GM21529 (cell line): ENCODE results near the gene AGPAT4.
"Not testable (repeated sequence)": the region's sequence is repeated elsewhere in the genome, so short reads cannot be mapped to it uniquely, and the experiment has no call there.

Experiments used
- ATAC-seq: cut with Tn5 transposase; IDR thresholded peaks from one replicate; pipeline ENCODE4 v1.9.1; 2021; ENCODE audit not compliant: unreplicated experiment

The AGPAT4 gene

DNA sequence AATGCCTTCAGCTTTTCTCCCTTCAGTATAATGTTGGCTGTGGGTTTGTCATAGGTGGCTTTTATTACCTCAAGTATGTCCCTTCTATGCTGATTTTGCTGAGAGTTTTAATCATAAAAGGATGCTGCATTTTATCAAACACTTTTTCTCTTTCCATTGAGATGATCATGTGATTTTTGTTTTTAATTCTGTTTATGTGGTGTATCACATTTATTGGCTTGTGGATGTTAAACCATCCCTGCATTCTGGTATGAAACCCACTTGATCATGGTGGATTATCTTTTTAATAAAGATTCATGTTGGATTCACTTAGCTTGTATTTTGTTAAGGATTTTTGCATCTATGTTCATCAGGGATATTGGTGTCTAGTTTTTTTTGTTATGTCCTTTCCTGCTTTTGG lies 150.5 kb downstream of the AGPAT4 start:
- ATAC-seq = not testable (repeated sequence)

DNA sequence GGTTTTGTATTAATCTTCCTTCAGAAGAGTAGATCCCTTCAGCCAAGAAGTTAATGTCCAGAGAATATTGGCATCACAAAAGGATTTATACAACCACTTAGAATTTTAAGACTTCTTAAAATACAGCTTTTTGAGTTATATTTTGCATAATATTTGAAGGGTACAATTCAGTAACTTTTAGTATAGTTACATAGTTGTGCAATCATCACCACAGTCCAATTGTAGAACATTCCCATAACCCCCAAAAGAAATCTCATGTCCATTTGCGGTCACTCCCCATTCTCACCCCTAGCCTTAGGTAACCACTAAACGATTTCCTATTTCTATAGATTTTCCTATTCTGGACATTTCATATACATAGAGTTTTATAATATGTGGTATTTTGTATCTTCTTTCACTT lies 155.9 kb downstream of the AGPAT4 start:
- ATAC-seq = no peak

DNA sequence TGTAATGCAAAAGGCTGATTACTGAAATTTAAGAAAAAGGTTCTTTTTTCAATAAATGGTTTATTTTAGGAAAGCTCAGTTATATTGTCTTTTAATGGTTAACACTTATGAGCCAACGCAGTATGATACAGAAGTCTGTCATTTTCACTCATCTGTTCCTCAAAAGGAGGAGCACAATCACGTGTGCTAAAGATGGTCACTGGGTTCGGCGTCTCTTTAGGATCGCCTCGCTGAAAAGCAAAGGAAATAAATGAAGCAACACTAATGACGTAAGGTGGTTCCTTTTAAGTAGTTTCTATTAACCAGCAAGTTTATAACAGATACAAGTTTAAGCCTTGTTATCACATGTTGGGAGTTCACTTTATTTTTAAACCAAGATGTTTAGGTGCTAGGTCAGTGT lies 156.6 kb downstream of the AGPAT4 start:
- ATAC-seq = no peak

DNA sequence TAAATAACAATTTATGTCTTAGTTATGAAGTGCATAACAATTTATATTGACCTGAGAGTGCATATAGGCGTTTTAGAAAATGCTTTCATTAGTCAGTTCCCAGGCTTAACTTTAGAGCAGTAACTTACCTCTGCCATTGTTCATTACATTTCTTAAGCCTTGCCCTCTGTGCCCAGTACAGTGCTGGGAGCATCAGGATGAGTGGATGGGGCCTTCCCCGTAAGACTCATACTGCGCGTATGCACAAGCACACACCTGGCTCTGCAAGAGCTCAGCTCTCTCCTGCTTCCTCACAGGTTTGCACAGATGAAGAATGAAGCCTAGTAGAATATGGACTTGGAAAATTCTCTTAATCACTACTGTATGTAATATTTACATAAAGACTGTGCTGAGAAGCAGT lies 157.3 kb downstream of the AGPAT4 start:
- ATAC-seq = no peak

DNA sequence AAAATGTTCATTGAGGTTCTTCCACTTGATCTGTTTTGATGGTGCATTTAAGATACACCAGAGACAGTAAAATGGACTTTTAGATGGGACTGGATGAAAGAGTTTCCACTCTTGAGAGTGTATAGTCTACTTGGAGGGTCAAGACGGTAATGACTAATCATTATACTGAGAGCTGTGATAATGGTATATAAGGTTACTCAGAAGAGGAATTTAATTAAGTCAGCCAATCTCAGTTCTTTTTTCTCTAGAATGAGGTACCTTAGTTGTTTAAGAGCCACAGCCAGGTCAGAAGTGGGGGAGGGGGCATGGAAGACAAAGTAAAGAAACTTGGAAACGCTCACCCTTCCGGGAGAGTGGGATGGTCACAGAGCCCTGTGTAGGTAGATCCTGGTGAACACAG lies 158.4 kb downstream of the AGPAT4 start:
- no peak for ATAC-seq

DNA sequence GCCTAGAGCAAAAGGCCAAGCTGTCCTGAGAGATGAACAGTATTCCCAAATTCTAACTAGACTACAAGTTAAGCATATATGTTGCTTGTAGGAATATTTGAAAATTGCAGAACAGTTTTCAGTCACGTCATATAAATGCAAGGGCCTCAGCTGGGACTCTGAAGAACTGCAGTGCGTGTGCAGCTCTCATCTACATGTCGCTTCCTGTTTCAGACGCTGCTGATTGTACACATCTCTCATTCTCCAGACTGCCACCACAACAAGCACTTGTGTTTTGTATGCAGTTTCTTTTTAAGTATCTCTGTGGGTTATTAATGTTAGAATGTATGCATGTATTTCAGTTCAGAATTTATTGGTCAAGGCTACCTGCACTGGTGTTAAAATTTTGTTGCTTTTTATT lies 162.6 kb downstream of the AGPAT4 start:
- no peak for ATAC-seq

DNA sequence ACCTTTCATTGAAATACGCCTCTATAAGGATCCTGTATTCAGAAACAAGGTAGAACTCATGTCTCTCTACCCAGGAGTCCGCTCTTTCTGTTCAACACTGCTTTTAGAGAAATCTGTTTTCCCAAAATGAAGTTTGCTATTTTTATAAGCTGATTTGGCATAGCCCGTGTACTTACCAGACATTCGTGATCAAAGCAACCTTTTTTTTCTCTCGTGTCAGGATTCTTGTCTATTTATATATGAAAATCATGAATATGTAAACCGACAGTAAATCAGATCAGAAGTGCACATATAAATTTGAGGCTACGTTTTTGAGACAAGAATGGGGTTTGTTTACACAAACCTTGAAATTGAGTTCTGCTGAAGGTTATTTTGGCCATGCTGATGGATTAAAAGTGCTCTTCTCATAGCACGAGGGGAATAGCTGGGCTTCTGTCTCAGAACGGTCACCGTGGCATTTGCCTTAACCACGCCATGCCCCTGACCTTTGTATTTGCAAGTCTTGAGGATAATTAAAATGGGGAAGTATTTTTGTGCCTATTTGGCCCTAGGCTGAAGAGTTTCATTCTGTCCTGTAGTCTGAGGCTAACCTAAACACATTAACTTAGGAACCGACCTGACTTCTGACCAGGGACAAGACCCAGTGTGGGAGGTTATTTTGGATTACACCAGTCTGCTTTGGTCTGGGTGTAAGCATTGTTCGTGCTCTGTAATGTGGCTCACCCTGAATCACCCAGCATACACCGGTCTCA lies 163.7 kb downstream of the AGPAT4 start:
- no peak for ATAC-seq

DNA sequence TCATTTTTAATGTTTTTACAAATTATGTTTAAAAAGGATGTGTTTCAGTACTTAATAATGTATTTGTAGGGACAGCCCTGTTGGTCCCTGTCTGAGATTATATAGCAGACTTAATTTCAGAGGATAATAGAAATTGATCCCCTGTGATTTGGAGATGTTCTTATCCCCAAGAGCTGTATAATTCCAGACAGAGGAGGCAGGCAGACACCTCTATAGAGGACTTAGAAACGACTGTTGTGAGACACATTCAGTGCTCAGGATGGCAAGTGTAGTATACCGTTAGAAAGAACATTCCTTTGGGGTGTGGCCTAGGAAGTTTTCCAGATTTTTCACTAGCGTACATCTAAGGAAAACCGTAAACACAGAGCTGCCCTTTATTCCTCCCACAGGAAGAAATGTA lies 164.5 kb downstream of the AGPAT4 start:
- no peak for ATAC-seq

DNA sequence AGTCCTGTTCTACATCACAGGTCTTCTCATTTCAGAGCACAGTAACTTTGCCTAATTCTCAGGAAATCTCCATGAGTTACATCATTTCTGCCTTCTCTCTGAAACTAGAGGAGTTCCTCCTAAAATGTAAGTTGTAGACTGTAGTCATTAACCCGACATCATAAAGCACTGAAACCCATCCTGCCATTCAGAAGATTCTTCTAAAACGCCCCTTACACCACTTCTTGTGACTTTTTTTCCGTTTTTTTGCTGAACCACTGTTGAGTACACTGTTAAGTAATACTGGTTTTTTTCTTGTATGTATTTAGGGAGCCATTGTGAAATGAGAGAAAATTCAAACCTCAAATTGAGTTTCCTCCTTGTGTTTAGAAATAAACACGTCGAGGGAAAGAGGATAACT lies 164.9 kb downstream of the AGPAT4 start:
- ATAC-seq = no peak

DNA sequence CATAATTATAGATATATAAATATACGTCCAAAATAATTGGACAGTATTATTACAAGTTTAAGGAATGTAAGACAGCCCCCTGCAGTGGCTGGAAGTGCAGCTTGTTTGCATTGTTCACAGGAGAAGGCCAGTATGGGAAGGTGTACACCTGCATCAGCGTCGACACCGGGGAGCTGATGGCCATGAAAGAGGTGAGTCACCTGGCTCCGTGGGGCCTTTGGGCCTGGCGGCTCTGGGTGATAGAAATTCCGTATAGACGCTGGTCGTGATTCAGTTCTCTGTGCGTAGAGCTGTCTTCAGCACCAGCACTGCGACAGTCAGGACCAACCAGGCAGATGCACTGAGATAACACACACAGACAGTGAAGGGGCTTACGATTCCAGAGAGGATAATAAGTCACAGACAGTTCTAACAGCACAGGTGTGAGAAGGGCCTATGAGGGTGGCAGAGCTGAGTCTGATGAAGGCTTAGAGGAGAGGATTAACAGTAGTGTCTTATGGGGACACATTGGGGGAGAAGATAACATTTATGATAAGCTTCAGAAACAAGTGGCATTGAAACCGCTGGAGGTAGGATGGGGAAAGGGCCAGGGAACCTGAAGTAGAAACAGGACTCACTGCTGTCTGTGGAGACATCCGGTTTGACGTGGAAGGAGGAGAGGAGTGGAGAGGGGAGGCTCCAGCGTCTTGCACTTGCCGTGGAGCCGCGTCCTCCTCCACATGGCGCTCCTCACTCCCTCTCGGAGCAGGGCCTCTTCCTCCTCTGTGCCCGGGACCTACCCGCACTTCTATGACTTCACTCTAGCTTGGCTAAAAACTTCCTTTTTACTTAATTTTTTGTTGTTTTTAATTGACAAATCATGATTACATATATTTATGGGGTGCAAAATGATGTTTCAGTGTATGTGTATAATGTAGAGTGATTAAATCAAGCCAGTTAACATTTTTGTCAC lies 165.8 kb downstream of the AGPAT4 start:
- ATAC-seq = no peak

DNA sequence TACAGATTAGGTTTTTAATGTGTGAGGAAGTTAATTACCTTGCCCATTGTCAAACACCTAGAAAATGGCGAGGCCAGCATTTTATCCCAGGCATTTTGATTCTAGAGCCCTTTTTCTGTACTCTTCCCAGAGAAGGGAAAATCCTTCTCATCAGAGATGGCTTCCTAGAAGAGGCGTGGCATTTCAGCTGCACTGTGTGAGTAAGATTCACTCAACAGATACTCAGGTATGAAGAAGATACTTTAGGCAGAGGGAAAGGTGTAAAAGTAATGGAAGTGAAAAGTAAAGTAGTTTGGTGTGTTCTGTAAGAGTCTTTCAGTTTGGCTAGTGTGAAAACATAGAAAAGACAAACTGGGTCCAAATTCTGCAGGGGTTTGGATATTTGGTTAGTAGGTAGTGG lies 168.5 kb downstream of the AGPAT4 start:
- no peak for ATAC-seq

DNA sequence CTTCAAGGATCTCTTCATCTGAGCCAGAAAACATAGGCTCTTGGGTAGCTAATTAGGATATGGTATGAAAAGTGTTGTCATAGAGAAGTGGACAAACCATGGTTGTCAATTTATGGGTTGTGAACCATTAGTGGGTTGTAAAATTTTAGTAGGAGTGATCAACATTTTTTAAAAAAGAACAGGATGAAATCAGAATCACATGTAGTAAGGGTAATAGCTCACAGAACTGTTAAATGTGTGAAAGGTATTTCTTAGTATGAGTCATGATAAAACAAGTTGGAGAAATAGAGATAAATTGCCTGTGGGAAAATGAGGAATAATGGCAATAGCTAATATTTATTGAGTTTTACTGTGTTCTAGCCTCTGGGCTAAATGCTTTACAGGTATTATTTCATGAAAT lies 168.9 kb downstream of the AGPAT4 start:
- no peak for ATAC-seq

DNA sequence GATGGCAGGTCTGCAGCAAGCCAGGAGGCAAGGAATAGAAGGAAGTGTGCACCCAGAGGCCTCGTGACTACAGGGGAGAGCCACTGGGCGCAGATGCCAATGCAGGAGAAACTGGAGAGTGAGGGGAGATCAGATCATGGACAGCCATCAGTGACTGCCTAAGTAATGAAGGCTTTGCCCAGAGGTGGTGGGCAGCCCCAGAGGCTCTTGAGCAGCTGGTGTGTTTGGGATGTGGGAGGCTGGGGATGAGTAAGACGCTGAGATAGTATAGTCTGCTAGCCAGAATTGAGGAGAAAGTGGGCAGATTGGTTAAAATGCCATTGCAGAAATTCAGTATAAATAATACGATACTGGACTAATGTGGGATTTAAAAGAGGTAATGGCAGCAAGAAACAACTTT lies 170.4 kb downstream of the AGPAT4 start:
- ATAC-seq = no peak

DNA sequence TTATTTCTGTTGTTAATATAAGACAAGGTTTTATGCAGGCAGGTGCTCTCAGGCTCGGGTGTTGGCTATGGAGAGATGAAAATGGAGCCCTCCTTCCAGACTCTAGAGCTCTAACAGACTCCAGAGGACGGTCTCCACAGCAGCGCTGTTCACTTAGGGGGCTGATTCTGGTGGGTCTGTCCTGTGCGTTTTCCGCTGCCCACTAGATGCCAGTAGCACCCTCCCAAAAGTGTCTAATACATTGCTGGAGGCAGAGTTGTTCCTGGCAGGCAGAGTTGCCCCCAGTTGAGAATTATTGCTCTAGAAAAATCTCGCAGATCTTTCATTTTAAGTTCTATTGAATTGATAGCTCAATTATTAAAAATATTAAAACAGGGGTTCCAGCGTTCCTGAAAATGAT lies 172.3 kb downstream of the AGPAT4 start:
- ATAC-seq = no peak

DNA sequence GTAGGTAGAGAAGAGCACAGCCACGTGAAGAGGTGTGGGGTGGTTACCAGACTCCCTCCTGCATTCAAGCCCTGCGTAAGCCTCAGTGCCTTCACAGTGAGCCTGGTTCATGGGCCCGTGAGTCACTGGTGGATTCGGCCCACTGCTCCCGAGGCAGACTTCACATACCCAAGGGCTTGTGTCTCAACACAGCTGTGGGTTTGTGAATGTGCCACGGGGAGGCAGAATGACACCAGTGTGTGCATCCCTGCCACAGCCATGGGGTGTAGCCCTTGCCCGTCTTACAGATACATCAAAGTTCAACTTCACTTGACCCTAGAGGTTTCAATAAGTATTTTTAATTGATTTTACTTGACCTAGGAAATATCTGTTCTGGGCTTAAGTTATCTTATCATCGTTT lies 173.8 kb downstream of the AGPAT4 start:
- ATAC-seq = no peak

DNA sequence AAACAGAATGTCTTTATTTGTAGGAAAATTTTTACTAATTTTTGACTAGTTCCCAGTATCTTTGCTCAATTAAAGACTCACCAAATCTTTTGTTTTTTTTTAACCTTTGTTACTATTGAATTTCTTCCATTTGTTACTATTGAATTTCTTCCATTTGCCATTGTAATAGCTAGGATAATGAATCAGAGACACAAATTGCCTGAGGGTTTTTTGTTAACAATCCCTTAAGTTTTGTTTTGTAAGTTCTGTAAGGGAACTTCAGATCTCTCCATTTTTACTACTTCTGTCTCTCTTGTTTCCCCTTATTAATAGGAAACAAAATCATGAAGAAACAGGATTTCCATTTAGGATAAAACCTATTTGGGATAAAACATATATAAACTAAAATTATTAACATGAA lies 177.9 kb downstream of the AGPAT4 start:
- ATAC-seq = no peak

DNA sequence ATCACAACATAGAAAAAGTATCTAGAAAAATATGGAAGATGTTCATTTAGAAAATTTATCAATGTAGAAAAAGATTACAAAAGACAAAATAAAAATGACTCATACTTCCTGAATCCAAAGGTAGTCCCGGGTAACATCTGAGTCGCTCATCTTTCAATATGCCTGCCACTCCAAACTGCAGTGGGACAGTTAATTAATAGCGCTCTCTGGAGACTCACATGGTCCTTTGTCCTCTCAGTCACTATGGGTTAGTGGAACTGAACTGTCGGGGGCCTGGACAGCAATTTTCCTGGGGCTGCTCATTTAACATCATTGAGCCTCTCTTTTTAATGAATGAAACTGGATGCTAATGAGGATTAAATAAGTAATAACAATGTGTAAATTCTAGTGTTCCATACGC lies 178.9 kb downstream of the AGPAT4 start:
- no peak for ATAC-seq

DNA sequence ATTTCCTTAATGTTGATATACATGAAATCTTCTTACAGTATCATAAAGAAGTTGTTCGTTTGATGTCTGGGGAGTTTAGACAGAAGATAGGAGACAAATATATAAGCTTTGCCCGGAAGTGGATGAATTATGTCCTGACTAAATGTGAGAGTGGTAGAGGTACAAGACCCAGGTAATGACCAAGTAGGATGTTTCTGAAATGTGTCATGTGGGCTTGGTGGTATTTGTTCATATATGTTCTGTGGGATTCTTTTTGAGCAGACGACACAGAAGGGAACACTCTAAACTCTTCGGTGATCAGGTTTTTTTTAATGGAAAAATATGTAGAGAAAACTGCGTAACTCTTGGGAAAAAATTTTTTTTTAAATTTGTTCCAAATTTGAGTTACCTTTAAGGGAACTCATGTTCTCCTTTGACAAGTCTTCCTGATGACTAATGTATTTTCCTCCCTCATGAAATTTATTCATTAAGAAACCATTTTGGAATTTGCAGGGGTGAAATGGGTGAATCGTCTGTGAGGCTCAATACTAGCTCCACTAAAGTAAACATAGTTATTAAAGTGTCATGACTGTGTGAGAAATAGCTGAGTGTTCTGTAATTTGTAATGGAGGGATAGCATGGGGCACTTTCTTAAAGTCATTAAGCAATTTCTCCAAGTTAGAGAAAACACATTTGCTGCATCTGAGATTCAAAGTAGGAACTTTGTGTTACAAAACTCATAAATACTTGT lies 181.7 kb downstream of the AGPAT4 start:
- ATAC-seq = no peak

DNA sequence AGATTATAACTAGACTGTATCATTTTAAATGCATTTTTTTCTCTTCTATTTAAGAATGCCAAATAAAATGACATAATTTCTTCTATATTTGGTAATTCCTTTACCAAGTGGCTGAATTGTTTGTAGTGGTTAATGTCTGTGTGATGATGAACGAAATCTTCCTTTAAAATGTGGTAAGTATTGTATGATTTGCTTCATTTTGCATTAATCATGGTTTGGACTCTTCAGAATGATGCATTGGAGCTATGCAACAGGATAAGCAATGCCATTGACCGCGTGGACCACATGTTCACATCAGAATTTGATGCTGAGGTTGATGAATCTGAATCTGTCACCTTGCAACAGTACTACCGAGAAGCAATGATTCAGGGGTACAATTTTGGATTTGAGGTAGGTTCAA lies 182.7 kb downstream of the AGPAT4 start:
- no peak for ATAC-seq

DNA sequence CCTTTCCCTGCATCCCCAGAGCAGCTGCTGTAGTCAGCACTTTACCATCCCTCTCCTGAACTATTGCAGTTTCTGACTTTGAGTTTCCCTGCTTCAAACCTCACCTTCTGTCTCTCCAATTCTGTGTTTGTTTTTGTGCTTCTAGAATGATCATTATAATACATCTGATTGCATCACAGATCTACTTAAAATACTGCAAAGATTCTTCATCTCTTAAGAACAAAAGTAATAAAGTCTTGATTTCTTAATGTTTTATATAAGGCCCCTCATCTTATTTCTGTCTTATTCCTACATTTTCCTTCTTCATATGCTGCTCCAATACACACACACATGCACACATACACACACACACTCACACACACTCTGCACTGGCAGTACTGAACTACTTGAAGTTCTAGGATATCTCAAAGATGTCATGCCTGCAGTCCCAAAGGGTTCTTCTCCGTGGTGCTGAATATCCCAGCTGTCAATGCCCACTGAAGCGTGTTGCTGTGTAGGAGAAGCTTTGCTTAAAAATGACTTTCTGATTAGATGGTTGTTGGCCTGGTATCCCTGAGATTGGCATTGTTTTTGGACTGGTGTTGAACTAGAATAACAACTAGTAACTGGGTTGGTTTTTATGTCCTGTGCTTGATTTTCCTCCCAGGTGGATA lies 185.1 kb downstream of the AGPAT4 start:
- no peak for ATAC-seq

DNA sequence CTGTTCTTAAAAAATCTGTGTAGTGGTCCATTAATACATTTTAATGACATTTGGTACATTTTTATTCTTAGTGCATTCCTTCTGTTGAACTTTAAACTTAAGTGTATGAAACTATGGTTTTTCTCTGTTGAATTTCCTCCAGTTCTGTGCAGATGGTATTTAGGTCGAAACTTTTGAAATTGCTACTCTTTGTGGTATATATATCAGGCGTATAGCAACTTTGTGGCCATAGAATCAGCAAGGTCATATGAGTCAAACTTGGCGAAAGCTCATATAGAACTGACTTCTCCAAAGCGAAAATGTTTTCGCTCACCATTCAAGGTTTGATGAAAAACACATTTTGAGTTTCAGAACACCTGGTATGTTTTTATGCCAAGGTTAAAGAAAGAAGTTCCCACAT lies 188.6 kb downstream of the AGPAT4 start:
- peak; percentile 87 for ATAC-seq
